NCI-H2196 treated with DMSO at 0.1 percent for 48 hours (cell line): ENCODE data around the gene ADAM10.

Experiments
- DNase-seq: peaks from one replicate; lab custom pipeline; 2025; ENCODE audit not compliant: unreplicated experiment; lab: John Stamatoyannopoulos, UW

Gene ADAM10

GRCh38 chr15:58584789-58585461 is 164.6 kb downstream of the ADAM10 start:
- DNase-seq: no peak

DNA sequence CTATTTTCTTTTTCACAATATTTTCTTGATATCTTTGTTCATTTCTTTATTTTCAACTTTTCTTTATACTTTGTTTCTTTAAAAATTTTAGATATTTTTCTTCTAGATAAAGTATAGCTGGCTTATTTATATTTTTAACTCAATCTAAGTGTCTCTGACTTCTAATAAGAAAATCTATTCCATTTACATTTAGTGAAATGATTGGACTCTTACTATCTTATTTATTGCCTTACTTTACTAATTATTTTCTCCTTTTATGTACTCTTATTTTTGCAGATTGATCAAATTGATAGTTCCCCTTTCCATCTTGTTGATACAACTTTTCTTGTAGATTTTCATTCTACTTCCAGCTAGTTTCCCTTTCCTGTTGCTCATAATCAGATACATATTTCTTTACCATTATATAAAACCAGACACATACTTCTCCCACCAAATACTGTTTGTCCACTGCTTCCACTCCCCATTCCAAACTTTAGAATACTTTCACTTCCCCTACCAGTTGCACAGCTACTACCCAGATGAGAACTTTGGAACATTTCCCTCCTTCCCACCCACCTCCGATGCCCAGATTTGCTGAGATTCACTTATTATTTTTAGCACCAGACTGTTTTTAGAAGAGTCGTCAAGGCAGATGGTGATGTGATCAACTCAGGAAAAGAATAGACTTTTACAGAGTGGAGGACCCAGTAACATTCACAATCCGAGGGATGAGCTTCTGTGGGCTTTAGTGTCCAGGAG is 166.2 kb downstream of the ADAM10 start:
- no peak for DNase-seq

- no peak for DNase-seq
These were observed 167.3 kb downstream of the ADAM10 start for GRCh38 chr15:58582160-58582559.

GRCh38 chr15:58576657-58577056 is 172.8 kb downstream of the ADAM10 start:
- DNase-seq: no peak

GRCh38 chr15:58575045-58575786 is 174.3 kb downstream of the ADAM10 start:
- no peak for DNase-seq

GRCh38 chr15:58574631-58575030 is 174.9 kb downstream of the ADAM10 start:
- no peak for DNase-seq

DNA sequence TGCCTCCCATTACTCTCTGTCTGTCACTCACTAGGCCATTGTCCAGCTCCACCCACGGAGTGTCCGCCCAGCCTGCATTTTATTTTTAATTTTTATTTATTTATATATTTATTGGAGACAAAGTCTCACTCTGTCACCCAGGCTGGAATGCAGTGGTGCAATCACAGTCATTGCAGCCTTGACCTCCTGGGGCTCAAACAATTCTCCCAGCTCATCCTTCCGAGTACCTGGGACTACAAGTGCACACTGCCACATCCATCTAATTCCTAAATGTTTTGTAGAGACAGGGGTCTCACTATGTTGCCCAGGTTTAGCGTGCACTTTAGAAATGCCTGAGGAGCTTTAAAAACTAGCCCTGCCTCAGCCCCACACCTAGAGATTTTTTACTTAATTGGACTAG is 176.2 kb downstream of the ADAM10 start:
- DNase-seq: no peak

GRCh38 chr15:58572521-58572920 is 177.0 kb downstream of the ADAM10 start:
- DNase-seq: no peak

DNA sequence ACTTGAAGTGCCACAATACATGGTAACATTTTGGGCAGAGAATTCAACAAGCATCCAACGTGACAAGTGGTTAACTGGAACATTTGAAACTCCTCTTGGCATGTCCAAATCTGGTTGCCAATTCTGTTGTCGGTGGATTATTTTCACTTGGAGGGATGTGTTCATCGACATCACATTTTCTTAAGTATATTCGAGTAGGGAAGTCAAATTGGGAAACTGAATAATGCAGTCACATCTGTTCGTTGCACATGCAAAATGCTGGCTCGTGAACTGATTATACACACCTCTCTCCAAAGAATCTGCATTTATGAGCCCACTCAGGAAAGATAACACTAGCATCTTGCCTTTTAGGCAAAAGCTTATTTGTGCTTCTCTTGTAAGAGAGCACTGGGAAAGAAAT is 178.0 kb downstream of the ADAM10 start:
- DNase-seq: no peak

- no peak for DNase-seq
These were observed 180.1 kb downstream of the ADAM10 start for GRCh38 chr15:58569455-58569854.

- no peak for DNase-seq
These were observed 181.3 kb downstream of the ADAM10 start for GRCh38 chr15:58568157-58568571.

DNA sequence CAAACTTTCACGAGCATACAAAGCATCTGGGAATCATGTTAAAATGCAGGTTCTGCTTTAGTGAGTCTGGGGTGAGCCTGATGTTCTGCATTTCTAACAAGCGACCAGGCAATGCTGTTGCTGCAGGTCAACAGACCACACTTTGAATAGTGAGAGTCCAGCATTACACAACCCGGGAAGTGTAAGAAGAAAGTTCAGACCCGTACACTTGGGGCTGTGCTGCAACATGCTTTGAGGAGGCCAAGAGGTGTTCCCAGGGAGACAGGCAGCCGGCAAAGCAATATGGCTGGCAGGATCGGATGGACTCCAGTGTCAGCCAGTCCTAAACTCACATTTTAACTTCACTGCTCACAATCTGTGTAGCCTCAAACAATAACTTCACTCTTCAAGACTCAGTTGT is 183.5 kb downstream of the ADAM10 start:
- no peak for DNase-seq

- no peak for DNase-seq
These were observed 183.9 kb downstream of the ADAM10 start for GRCh38 chr15:58565619-58566018.

DNA sequence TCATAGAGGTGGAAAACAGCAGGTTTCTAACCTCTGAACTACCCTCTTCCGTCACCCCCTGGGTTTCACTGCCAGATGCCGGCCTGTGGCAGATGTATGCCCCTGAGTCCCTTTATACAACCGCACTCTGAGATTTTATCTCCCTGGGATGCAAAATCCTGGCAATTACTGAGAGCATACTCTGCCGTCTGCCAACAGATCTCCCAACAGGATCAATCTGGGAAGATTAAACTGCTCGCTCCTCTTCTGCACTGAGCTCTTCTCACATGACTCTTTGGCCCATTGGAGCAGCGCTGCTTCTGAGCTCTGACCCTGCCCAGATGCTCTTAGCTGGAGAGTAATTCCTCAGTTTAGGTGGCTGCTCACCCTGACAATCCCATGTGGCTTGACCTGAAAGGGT is 184.5 kb downstream of the ADAM10 start:
- no peak for DNase-seq

DNA sequence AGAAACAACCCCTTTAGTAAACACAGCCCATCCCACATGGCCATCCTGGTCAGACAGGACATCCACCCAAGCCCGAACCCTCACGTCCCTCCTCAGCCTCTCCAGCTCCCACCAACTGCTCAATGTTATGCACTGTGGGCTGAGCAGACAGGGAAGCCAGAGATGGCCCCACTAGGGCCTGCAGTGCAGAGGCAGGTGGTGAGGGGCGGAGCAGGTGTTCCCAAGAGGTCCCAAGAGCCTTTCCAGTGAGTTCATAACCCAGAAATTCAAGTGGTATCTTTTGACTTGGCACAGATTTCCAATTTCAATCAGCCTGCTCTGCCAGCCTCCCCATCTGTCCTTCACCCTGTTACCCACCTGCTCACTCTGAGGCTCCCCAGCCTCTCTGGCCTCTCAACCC is 187.4 kb downstream of the ADAM10 start:
- DNase-seq: no peak

DNA sequence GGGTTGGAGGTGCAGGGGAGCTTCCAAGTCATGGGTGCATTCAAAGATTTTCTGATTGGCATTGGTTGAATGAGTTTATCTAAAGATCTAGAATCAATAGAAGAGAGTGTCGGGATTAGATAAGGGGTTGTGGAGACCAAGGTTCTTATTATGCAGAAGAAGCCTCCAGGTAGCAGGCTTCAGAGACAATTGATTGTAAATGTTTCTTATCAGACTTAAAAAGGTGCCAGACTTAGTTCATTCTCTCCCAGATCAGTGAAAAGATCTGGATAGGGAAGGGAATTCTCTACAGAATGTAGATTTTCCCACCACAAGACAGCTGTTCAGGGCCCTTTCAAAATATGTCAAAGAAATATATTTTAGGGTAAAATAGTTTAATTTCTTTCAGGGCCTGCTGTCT is 188.2 kb downstream of the ADAM10 start:
- DNase-seq: no peak

GRCh38 chr15:58559904-58560588 is 189.5 kb downstream of the ADAM10 start:
- DNase-seq: no peak

DNA sequence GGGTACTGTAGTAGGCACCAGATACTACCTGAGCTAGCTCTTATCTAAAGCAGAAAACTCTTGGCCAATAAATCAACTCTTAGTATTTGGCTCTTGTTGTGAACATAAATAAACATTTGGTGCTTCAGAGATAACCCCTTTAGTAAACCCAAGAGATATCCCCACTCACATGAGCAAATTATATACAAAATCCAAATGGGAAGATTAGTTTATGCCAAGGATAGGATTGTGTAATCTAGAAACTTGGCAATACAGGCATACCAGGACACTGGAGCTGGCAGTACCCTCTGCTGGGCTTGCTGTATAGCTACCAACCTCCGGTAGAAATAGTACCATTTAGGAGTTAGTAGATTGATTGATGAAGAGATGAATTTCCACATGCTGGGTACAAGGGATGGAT is 190.7 kb downstream of the ADAM10 start:
- no peak for DNase-seq

- no peak for DNase-seq
These were observed 193.0 kb downstream of the ADAM10 start for GRCh38 chr15:58556541-58556940.

DNA sequence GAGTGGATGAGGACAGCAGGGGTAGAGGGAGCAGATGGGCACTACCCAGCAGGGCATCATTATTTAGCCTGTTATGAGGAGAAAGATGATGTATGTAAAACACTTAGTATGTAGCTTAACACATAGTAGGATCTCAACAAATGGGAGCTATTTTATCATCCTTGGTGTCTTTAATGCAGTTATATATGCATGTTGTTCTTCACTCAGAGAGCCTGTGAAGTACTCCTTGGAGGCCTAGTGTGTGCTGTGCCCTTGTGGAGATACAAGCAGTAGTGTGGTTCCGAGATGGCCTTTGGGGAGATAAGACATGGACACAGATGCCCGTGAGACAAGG is 193.5 kb downstream of the ADAM10 start:
- DNase-seq: no peak

DNA sequence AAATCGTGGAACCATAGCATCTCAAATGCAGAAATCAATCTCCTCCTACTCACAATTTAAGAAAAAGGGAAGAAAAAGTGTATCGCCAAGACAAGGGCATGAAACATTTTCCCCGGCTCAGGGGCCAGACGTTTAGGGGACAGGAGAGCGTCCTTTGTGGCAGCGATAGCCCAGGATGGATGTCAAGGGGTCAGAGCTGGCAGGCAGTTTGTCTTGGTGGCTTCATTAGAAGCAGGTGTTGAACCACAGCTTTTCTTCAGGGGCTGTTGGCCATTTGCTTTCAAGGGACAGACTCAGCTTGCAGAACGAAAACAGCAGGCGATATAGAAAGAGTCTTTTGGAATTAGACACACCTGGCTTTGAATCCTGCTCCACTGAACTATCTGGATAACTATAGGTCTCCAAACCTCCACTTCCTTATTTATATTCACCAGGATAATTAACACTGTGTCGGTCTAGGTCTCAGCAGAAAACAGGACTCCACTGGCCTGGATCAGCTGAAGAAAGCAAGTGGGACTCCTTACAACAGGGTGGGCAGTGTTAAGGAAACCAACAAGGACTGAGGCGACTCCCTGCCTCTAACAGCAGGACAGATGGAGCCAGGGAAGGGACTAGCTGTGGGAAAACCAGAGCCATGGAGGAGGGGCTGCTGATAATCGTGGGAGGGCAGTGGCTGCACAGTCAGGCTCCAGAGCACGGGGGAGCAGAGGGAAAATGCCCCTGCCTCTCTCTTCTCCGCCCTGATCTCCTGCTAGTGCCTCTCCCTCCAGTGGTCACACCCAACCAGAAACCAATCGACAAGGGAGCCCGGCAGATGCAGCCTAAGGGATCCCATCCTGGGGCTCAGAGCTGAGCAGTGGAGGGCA is 194.1 kb downstream of the ADAM10 start:
- no peak for DNase-seq
